HepG2 (cell line): Measurements from ENCODE around the gene WFDC10B. TPM values are rescaled to one million over a fixed set of nuclear protein-coding genes. Genes with fewer than 3 reads are reported as not detected.
A peak's percentile ranks its signal among the peaks of the same experiment; 100 is the strongest.

Experiments used
- ATAC-seq: fragments of 200-7000 bp; cut with Tn5 transposase; 3 replicates; pipeline ENCODE4 v1.9.1; 2020; ENCODE audit warnings: mild to moderate bottlenecking, moderate library complexity
- BruUV-seq: library from RNA; stranded (reverse); fragments of 400-500 nt; replicated peaks from 2 replicates; lab custom pipeline; 2021; lab: Mats Ljungman, UMichigan
- CTCF ChIA-PET: fragments of 300-600 bp; formaldehyde crosslinking; extraction: SDS; loops from one replicate; lab custom pipeline; 2021; ENCODE audit warnings: low total read pairs, inconsistent platforms, low intra/inter-chr PET ratio; lab: Yijun Ruan, JAX
- POLR2A ChIA-PET: fragments of 350-600 bp; sonication (Branson Sonifier 250); formaldehyde crosslinking; loops from one replicate; lab custom pipeline; 2020; ENCODE audit warnings: antibody characterized with exemption, inconsistent platforms; lab: Yijun Ruan, JAX
- DNase-seq: peaks from one replicate; pipeline ENCODE4 v3.0.0-alpha.2; 2015; ENCODE audit warnings: low spot score
- FAIRE-seq: peaks from 3 replicates; lab custom pipeline; 2011; peaks lifted over from hg19 to GRCh38; lab: Jason Lieb, UNC
- H2AFZ ChIP-seq: one replicate; pipeline ENCODE4 v1.6.1; 2011; ENCODE audit warnings: low read length, inconsistent platforms
- H3K27ac ChIP-seq: fragments of 300-600 bp; 3 replicates; pipeline ENCODE4 v1.8.0; 2011; ENCODE audit warnings: mixed run types, mild to moderate bottlenecking, mixed read lengths, low read length, inconsistent platforms; ENCODE audit not compliant: insufficient read depth; ENCODE audit errors: extremely low read length
- H3K27me3 ChIP-seq, 2 experiments: fragments of 200-600 bp in 1 of 2; 2 replicates in 1 of 2; 3 replicates in 1 of 2; pipeline versions ENCODE4 v1.6.0 to v1.8.0; 2011; ENCODE audit warnings: low read length in 2 of 2, mild to moderate bottlenecking in 2 of 2, moderate library complexity in 2 of 2, inconsistent platforms in 1 of 2; ENCODE audit not compliant: insufficient read depth in 2 of 2, control insufficient read depth in 1 of 2
- H3K36me3 ChIP-seq, 2 experiments: fragments of 200-600 bp in 1 of 2; replicated peaks in 1 of 2; 2 replicates in 1 of 2; 3 replicates in 1 of 2; pipeline versions ENCODE4 v1.5.1 to v1.8.0; 2011; ENCODE audit warnings: low read length in 2 of 2, inconsistent platforms in 1 of 2; ENCODE audit not compliant: insufficient read depth in 2 of 2, control insufficient read depth in 1 of 2
- H3K4me1 ChIP-seq: 2 replicates; pipeline ENCODE4 v1.5.1; 2012; ENCODE audit warnings: low read length, inconsistent platforms; ENCODE audit not compliant: insufficient read depth
- H3K4me2 ChIP-seq: 2 replicates; pipeline ENCODE4 v1.6.0; 2011; ENCODE audit warnings: low read depth, low read length, inconsistent platforms
- H3K4me3 ChIP-seq, 3 experiments: fragments of 200-600 bp in 1 of 3; sonication (generic), shearing (Covaris generic) in 1 of 3; replicated peaks in 1 of 3; 2 replicates each; pipeline ENCODE4 v1.5.1; 2011 to 2016; ENCODE audit warnings: low read length in 3 of 3, inconsistent platforms in 2 of 3, low read depth in 2 of 3, mild to moderate bottlenecking in 2 of 3, control low read depth in 1 of 3, mixed read lengths in 1 of 3; ENCODE audit not compliant: insufficient read depth in 1 of 3
- H3K79me2 ChIP-seq: one replicate; pipeline ENCODE4 v1.6.1; 2011; ENCODE audit warnings: low read length, inconsistent platforms; ENCODE audit not compliant: insufficient read depth
- H3K9ac ChIP-seq: 2 replicates; pipeline ENCODE4 v1.6.0; 2011; ENCODE audit warnings: mild to moderate bottlenecking, low read depth, low read length, inconsistent platforms; ENCODE audit not compliant: insufficient read depth
- H3K9me3 ChIP-seq: 2 replicates; pipeline ENCODE4 v1.5.1; 2012; ENCODE audit warnings: mild to moderate bottlenecking, low read length
- H4K20me1 ChIP-seq: 2 replicates; pipeline ENCODE4 v1.6.0; 2011; ENCODE audit warnings: inconsistent platforms, mild to moderate bottlenecking, low read length, moderate library complexity; ENCODE audit not compliant: insufficient read depth
- ATF1 ChIP-seq: IDR thresholded peaks from 2 replicates; pipeline ENCODE4 v1.6.1; 2016; ENCODE audit warnings: mild to moderate bottlenecking, control low read depth
- NFRKB ChIP-seq: fragments of 450-650 bp; IDR thresholded peaks from 2 replicates; pipeline ENCODE4 v1.6.1; 2017
- RELA ChIP-seq: sonication (generic); formaldehyde crosslinking; IDR thresholded peaks from 2 replicates; pipeline ENCODE4 v1.4.0; 2020; ENCODE audit warnings: missing genetic modification reagents
- ZBTB42 ChIP-seq: sonication (generic); formaldehyde crosslinking; IDR thresholded peaks from 2 replicates; pipeline ENCODE4 v1.5.0; 2020; ENCODE audit warnings: mild to moderate bottlenecking, missing genetic modification reagents
- ZNF136 ChIP-seq: sonication (generic); formaldehyde crosslinking; IDR thresholded peaks from 2 replicates; pipeline ENCODE4 v1.8.1; 2022; ENCODE audit warnings: low read depth, mild to moderate bottlenecking, moderate library complexity, missing genetic modification reagents
- in situ Hi-C: cut with HindIII; loops from 2 replicates; pipeline ENCODE4 v1.10.0; 2017; ENCODE audit warnings: low pct_unique_long_range_greater_than_20kb; ENCODE audit not compliant: extremely low pct_ligation_motif_present
- intact Hi-C: fragments of 100-400 bp; cut with micrococcal nuclease; formaldehyde crosslinking; loops from one replicate; pipeline ENCODE4 v1.10.0; 2022; ENCODE audit not compliant: unreplicated experiment
- polyA plus RNA-seq, 8 experiments: library from polyadenylated mRNA; depleted of rRNA in 3 of 8; stranded (reverse) in 7 of 8; unstranded in 1 of 8; fragments of >200 nt; fragmentation: Illumina TruSeq in 4 of 8; extraction: Trizol in 4 of 8; gene quantifications; 2 replicates each; pipeline versions ENCODE4 v1.2.1 to v1.2.3, GENCODE V29; 2011 to 2016; ENCODE audit warnings: low read depth in 4 of 8, missing spikeins in 1 of 8, mixed read lengths in 1 of 8; ENCODE audit not compliant: insufficient read depth in 1 of 8
- total RNA-seq, 5 experiments: library from RNA; depleted of rRNA; stranded (reverse); fragments of >200 nt; fragmentation: Illumina TruSeq; extraction: Trizol; gene quantifications; 2 replicates each; pipeline ENCODE4 v1.2.3, GENCODE V29; 2016; ENCODE audit warnings: low read depth in 1 of 5
- TF ChIP-seq, protein P1 (sequence below): sonication (generic); formaldehyde crosslinking; IDR thresholded peaks from 2 replicates; pipeline ENCODE4 v1.9.0; 2021; ENCODE audit warnings: mild to moderate bottlenecking, missing genetic modification reagents
- TF ChIP-seq, protein P2 (sequence below): IDR thresholded peaks from 2 replicates; pipeline ENCODE4 v1.6.1; 2016
- TF ChIP-seq, protein P3 (sequence below): sonication (generic); formaldehyde crosslinking; IDR thresholded peaks from 2 replicates; pipeline ENCODE4 v1.4.0; 2020; ENCODE audit warnings: mild to moderate bottlenecking, missing genetic modification reagents
- TF ChIP-seq, protein P4 (sequence below), 2 experiments: sonication (generic) in 1 of 2; formaldehyde crosslinking in 1 of 2; IDR thresholded peaks; 2 replicates each; pipeline versions ENCODE4 v1.6.1 to v1.9.0; 2014 to 2022; ENCODE audit warnings: antibody characterized with exemption in 1 of 2, borderline replicate concordance in 1 of 2, inconsistent platforms in 1 of 2, low read depth in 1 of 2, missing genetic modification reagents in 1 of 2

WFDC10B gene
- total and polyA plus RNA-seq, 2 of the 13 experiments (the other 11 are each of a cell fraction or from before 2014, with no cell fraction given): 0.24 TPM; not detected in 1

DNA sequence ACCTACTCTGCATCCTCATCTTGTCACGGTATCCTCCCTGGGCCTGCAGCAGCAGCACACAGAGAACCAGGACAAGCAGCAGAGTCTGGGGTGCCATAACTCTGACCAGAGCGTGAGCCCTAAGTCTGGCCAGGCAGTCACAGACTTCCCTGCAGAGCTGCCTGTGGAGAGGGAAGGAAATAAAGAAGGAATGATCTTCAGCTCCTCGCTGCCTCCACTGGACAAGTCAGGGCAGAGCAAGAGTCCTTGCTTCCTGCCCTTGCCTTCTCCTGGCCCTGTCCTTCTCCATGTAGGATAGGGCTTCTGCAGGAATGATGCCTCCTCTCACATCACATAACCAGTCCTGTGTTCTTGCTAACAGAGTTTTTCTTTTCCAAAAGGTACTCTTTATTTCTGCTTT, 18.9 kb downstream of the WFDC10B start (continued):
- TF ChIP-seq, protein P1, sequence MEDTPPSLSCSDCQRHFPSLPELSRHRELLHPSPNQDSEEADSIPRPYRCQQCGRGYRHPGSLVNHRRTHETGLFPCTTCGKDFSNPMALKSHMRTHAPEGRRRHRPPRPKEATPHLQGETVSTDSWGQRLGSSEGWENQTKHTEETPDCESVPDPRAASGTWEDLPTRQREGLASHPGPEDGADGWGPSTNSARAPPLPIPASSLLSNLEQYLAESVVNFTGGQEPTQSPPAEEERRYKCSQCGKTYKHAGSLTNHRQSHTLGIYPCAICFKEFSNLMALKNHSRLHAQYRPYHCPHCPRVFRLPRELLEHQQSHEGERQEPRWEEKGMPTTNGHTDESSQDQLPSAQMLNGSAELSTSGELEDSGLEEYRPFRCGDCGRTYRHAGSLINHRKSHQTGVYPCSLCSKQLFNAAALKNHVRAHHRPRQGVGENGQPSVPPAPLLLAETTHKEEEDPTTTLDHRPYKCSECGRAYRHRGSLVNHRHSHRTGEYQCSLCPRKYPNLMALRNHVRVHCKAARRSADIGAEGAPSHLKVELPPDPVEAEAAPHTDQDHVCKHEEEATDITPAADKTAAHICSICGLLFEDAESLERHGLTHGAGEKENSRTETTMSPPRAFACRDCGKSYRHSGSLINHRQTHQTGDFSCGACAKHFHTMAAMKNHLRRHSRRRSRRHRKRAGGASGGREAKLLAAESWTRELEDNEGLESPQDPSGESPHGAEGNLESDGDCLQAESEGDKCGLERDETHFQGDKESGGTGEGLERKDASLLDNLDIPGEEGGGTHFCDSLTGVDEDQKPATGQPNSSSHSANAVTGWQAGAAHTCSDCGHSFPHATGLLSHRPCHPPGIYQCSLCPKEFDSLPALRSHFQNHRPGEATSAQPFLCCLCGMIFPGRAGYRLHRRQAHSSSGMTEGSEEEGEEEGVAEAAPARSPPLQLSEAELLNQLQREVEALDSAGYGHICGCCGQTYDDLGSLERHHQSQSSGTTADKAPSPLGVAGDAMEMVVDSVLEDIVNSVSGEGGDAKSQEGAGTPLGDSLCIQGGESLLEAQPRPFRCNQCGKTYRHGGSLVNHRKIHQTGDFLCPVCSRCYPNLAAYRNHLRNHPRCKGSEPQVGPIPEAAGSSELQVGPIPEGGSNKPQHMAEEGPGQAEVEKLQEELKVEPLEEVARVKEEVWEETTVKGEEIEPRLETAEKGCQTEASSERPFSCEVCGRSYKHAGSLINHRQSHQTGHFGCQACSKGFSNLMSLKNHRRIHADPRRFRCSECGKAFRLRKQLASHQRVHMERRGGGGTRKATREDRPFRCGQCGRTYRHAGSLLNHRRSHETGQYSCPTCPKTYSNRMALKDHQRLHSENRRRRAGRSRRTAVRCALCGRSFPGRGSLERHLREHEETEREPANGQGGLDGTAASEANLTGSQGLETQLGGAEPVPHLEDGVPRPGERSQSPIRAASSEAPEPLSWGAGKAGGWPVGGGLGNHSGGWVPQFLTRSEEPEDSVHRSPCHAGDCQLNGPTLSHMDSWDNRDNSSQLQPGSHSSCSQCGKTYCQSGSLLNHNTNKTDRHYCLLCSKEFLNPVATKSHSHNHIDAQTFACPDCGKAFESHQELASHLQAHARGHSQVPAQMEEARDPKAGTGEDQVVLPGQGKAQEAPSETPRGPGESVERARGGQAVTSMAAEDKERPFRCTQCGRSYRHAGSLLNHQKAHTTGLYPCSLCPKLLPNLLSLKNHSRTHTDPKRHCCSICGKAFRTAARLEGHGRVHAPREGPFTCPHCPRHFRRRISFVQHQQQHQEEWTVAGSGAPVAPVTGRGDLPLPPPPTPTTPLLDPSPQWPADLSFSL (CRISPR knock-in tag): no peak
- TF ChIP-seq, protein P2, sequence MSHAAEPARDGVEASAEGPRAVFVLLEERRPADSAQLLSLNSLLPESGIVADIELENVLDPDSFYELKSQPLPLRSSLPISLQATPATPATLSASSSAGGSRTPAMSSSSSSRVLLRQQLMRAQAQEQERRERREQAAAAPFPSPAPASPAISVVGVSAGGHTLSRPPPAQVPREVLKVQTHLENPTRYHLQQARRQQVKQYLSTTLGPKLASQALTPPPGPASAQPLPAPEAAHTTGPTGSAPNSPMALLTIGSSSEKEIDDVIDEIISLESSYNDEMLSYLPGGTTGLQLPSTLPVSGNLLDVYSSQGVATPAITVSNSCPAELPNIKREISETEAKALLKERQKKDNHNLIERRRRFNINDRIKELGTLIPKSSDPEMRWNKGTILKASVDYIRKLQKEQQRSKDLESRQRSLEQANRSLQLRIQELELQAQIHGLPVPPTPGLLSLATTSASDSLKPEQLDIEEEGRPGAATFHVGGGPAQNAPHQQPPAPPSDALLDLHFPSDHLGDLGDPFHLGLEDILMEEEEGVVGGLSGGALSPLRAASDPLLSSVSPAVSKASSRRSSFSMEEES: no peak
- TF ChIP-seq ATF1 (no peak), NFRKB (no peak)
- TF ChIP-seq, protein P3, sequence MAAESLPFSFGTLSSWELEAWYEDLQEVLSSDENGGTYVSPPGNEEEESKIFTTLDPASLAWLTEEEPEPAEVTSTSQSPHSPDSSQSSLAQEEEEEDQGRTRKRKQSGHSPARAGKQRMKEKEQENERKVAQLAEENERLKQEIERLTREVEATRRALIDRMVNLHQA (CRISPR knock-in tag): no peak
- TF ChIP-seq, all 625 proteins: peak for 0

DNA sequence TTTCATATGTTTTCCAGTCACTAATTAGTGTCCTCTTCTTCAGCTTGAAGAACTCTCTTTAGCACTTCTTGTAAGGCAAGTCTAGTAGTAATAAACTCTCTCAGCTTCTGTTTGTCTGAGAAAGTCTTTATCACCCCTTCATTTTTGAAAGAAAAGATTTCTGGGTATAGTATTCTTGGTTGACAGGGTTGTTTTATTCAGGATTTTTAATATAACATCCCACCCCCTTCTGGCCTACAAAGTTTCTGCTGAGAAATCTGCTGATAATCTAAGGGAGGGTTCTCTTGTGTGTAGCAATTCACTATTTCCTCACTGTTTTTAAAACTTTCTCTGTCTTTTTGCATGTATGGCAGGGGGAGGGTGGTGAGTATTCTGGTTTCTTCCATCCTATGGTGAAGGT, 25.2 kb downstream of the WFDC10B start:
- intact Hi-C loops (no loop called here), in situ Hi-C loops (no loop called here)
- Histone ChIP-seq H3K79me2 (no peaks in the 10 kb centered on the region), H3K4me2 (no peak overlapping the region), H3K9me3 (peaks cover 19% of the 10 kb centered on the region; the same call in 1 of the 2 replicates), H3K27ac (no peak overlapping the region), H3K36me3 (no peaks in the 10 kb centered on the region), H4K20me1 (no peaks in the 10 kb centered on the region), H3K27me3 (no peaks in the 10 kb centered on the region), H3K4me3 (no peak overlapping the region), H2AFZ (no peak overlapping the region), H3K4me1 (no peaks in the 10 kb centered on the region), H3K9ac (no peak overlapping the region)
- DNase-seq (no peak), ATAC-seq (no peak), FAIRE-seq (no peak)
- ChIA-PET CTCF (no interaction called here), POLR2A (no interaction called here)
- TF ChIP-seq, protein P4, sequence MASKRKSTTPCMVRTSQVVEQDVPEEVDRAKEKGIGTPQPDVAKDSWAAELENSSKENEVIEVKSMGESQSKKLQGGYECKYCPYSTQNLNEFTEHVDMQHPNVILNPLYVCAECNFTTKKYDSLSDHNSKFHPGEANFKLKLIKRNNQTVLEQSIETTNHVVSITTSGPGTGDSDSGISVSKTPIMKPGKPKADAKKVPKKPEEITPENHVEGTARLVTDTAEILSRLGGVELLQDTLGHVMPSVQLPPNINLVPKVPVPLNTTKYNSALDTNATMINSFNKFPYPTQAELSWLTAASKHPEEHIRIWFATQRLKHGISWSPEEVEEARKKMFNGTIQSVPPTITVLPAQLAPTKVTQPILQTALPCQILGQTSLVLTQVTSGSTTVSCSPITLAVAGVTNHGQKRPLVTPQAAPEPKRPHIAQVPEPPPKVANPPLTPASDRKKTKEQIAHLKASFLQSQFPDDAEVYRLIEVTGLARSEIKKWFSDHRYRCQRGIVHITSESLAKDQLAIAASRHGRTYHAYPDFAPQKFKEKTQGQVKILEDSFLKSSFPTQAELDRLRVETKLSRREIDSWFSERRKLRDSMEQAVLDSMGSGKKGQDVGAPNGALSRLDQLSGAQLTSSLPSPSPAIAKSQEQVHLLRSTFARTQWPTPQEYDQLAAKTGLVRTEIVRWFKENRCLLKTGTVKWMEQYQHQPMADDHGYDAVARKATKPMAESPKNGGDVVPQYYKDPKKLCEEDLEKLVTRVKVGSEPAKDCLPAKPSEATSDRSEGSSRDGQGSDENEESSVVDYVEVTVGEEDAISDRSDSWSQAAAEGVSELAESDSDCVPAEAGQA (IDR thresholded peaks at IDR 0.05; ENCODE audit: low read depth): no peak
- TF ChIP-seq, protein P4 (CRISPR knock-in tag; IDR thresholded peaks at IDR 0.05; ENCODE audit: borderline replicate concordance): no peak
- TF ChIP-seq ZNF136 (peak; percentile 79; the same call in 1 of the 2 replicates), RELA (CRISPR knock-in tag) (no peak), ZBTB42 (no peak)
- no TSS peak for BruUV-seq
